HEK293 (cell line): ENCODE results near the gene PARD6G.

ENCODE experiments used
- CTCF ChIA-PET: fragments of 350-600 bp; formaldehyde crosslinking; extraction: SDS; loops from one replicate; lab custom pipeline; 2021; ENCODE audit warnings: antibody characterized with exemption; lab: Yijun Ruan, JAX
- POLR2A ChIA-PET: fragments of 300-600 bp; formaldehyde crosslinking; extraction: SDS; loops from one replicate; lab custom pipeline; 2020; ENCODE audit warnings: antibody characterized with exemption, inconsistent platforms; lab: Yijun Ruan, JAX
- H3K27ac ChIP-seq: fragments of 200-500 bp; sonication (Bioruptor generic); 2 replicates; pipeline ENCODE4 v1.5.1; 2014; ENCODE audit warnings: low read depth, low read length, control low read depth, inconsistent platforms; ENCODE audit errors: extremely low read depth
- H3K36me3 ChIP-seq, 2 experiments: fragments of 200-500 bp in 1 of 2; sonication (Bioruptor generic) in 1 of 2; 1 replicate in 1 of 2; 2 replicates in 1 of 2; pipeline ENCODE4 v1.5.1; 2014 to 2017; ENCODE audit warnings: inconsistent platforms in 2 of 2, low read length in 2 of 2; ENCODE audit not compliant: control insufficient read depth in 2 of 2, insufficient read depth in 1 of 2
- H3K4me1 ChIP-seq: fragments of 200-500 bp; sonication (Bioruptor generic); 2 replicates; pipeline ENCODE4 v1.5.1; 2014; ENCODE audit warnings: mild to moderate bottlenecking, low read length, inconsistent platforms; ENCODE audit not compliant: control insufficient read depth, insufficient read depth
- H3K4me3 ChIP-seq: 2 replicates; pipeline ENCODE4 v1.5.1; 2011; ENCODE audit warnings: low read depth, mild to moderate bottlenecking, control low read depth, low read length, moderate library complexity
- H3K9me3 ChIP-seq: fragments of 200-500 bp; sonication (Bioruptor generic); 2 replicates; pipeline ENCODE4 v1.5.1; 2014; ENCODE audit warnings: low read depth, low read length, inconsistent platforms; ENCODE audit not compliant: control insufficient read depth, insufficient read depth
- HIC1 ChIP-seq: fragments of 450-650 bp; formaldehyde crosslinking; IDR thresholded peaks from 2 replicates; pipeline ENCODE4 v1.5.1; 2016; ENCODE audit warnings: missing biosample characterization, missing genetic modification characterization
- KLF7 ChIP-seq: fragments of 450-650 bp; formaldehyde crosslinking; IDR thresholded peaks from 2 replicates; pipeline ENCODE4 v1.5.1; 2016; ENCODE audit warnings: missing biosample characterization, missing genetic modification characterization, borderline replicate concordance
- SCRT1 ChIP-seq: fragments of 450-650 bp; formaldehyde crosslinking; IDR thresholded peaks from 2 replicates; pipeline ENCODE4 v1.5.1; 2016; ENCODE audit warnings: missing biosample characterization, missing genetic modification characterization, borderline replicate concordance
- SETDB1 ChIP-seq: IDR thresholded peaks from one replicate; pipeline ENCODE4 v1.6.1; 2017; ENCODE audit warnings: mild to moderate bottlenecking, low read length, moderate library complexity, mixed read lengths; ENCODE audit not compliant: insufficient read length
- TCF7L2 ChIP-seq: IDR thresholded peaks from 2 replicates; pipeline ENCODE4 v1.6.1; 2011; ENCODE audit warnings: low read depth, mild to moderate bottlenecking, inconsistent platforms, low read length, moderate library complexity, borderline replicate concordance
- ZBTB11 ChIP-seq: fragments of 450-650 bp; formaldehyde crosslinking; conservative IDR thresholded peaks from 2 replicates; pipeline ENCODE4 v1.5.1; 2016; ENCODE audit warnings: low read depth, missing biosample characterization, missing genetic modification characterization
- ZFP37 ChIP-seq: fragments of 450-650 bp; formaldehyde crosslinking; IDR thresholded peaks from 2 replicates; pipeline ENCODE4 v1.5.1; 2016; ENCODE audit warnings: missing biosample characterization, missing genetic modification characterization
- ZNF112 ChIP-seq: fragments of 450-650 bp; formaldehyde crosslinking; IDR thresholded peaks from 2 replicates; pipeline ENCODE4 v1.5.0; 2017; ENCODE audit warnings: missing biosample characterization, missing genetic modification characterization
- ZNF138 ChIP-seq: fragments of 450-650 bp; formaldehyde crosslinking; IDR thresholded peaks from 2 replicates; pipeline ENCODE4 v1.5.1; 2016; ENCODE audit warnings: missing biosample characterization, missing genetic modification characterization, borderline replicate concordance
- ZNF23 ChIP-seq: fragments of 450-650 bp; formaldehyde crosslinking; IDR thresholded peaks from 2 replicates; pipeline ENCODE4 v1.5.1; 2016; ENCODE audit warnings: missing biosample characterization, missing genetic modification characterization, borderline replicate concordance
- ZNF248 ChIP-seq: fragments of 450-650 bp; formaldehyde crosslinking; IDR thresholded peaks from 2 replicates; pipeline ENCODE4 v1.5.1; 2017; ENCODE audit warnings: missing biosample characterization, missing genetic modification characterization
- ZNF341 ChIP-seq: fragments of 450-650 bp; formaldehyde crosslinking; IDR thresholded peaks from 2 replicates; pipeline ENCODE4; 2016; ENCODE audit warnings: low read depth, missing biosample characterization, missing genetic modification characterization
- ZNF350 ChIP-seq: fragments of 450-650 bp; formaldehyde crosslinking; IDR thresholded peaks from 2 replicates; pipeline ENCODE4 v1.5.0; 2017; ENCODE audit warnings: missing biosample characterization, mild to moderate bottlenecking, missing genetic modification characterization
- ZNF404 ChIP-seq: fragments of 450-650 bp; formaldehyde crosslinking; IDR thresholded peaks from 2 replicates; pipeline ENCODE4 v1.5.1; 2017; ENCODE audit warnings: missing biosample characterization, missing genetic modification characterization
- ZNF501 ChIP-seq: fragments of 450-650 bp; formaldehyde crosslinking; IDR thresholded peaks from 2 replicates; pipeline ENCODE4 v1.5.1; 2016; ENCODE audit warnings: missing biosample characterization, missing genetic modification characterization
- ZNF624 ChIP-seq: fragments of 450-650 bp; formaldehyde crosslinking; IDR thresholded peaks from 2 replicates; pipeline ENCODE4 v1.5.1; 2017; ENCODE audit warnings: missing biosample characterization, missing genetic modification characterization
- ZNF747 ChIP-seq: fragments of 450-650 bp; formaldehyde crosslinking; IDR thresholded peaks from 2 replicates; pipeline ENCODE4 v1.5.1; 2016; ENCODE audit warnings: missing biosample characterization, missing genetic modification characterization
- ZNF776 ChIP-seq: fragments of 450-650 bp; formaldehyde crosslinking; IDR thresholded peaks from 2 replicates; pipeline ENCODE4 v1.5.0; 2017; ENCODE audit warnings: missing biosample characterization, missing genetic modification characterization, borderline replicate concordance
- ZSCAN16 ChIP-seq: fragments of 450-650 bp; formaldehyde crosslinking; IDR thresholded peaks from 2 replicates; pipeline ENCODE4 v1.5.1; 2016; ENCODE audit warnings: missing biosample characterization, missing genetic modification characterization

PARD6G gene

GRCh38 chr18:80167931-80168330, 79.4 kb downstream of the PARD6G start:
- H3K36me3 ChIP-seq: no peaks in the 10 kb centered on the region
- ChIA-PET POLR2A (no interaction called here), CTCF (interaction anchor here (1.4 kb wide), 1 partner anchor 11 kb away, joined by 5 read pairs; no protein-coding TSS in a partner anchor)
- TF ChIP-seq ZNF404 (tag by site-specific recombination): no peak
- TF ChIP-seq ZNF112: no peak
- TF ChIP-seq ZNF350 (tag by site-specific recombination): no peak
- TF ChIP-seq ZNF138 (tag by site-specific recombination): no peak
- H3K4me3 ChIP-seq: no peak overlapping the region
- no peaks in the 10 kb centered on the region for H3K4me1 ChIP-seq
- H3K9me3 ChIP-seq: no peaks in the 10 kb centered on the region
- 0 out of 2 replicates have a peak overlapping the region, but pooled peaks have one; percentile 16 for H3K27ac ChIP-seq

- no peaks in the 10 kb centered on the region for H3K36me3 ChIP-seq
- H3K4me3 ChIP-seq: no peak overlapping the region
- ChIA-PET CTCF (interaction anchor here (1.4 kb wide), 1 partner anchor 10 kb away, joined by 5 read pairs; no protein-coding TSS in a partner anchor), POLR2A (no interaction called here)
- H3K4me1 ChIP-seq: no peaks in the 10 kb centered on the region
- no peaks in the 10 kb centered on the region for H3K9me3 ChIP-seq
- no peak for TF ChIP-seq ZBTB11 (tag by site-specific recombination)
- no peak for TF ChIP-seq ZNF624 (tag by site-specific recombination)
- no peak for TF ChIP-seq ZNF248
- no peak for TF ChIP-seq ZNF23 (tag by site-specific recombination)
- no peak for TF ChIP-seq ZNF501 (tag by site-specific recombination)
- no peak for TF ChIP-seq ZNF112
- TF ChIP-seq SETDB1: no peak
- no peak for TF ChIP-seq SCRT1 (tag by site-specific recombination)
- no peak for TF ChIP-seq ZNF747 (tag by site-specific recombination)
- TF ChIP-seq ZSCAN16 (tag by site-specific recombination): no peak
- TF ChIP-seq KLF7: no peak
- TF ChIP-seq ZNF341 (tag by site-specific recombination): no peak
- TF ChIP-seq TCF7L2: no peak
- TF ChIP-seq ZNF776 (tag by site-specific recombination): no peak
- no peak for TF ChIP-seq HIC1 (tag by site-specific recombination)
- TF ChIP-seq ZFP37 (tag by site-specific recombination): no peak
- H3K27ac ChIP-seq: 0 out of 2 replicates have a peak overlapping the region, but pooled peaks have one; percentile 16
These were observed 80.0 kb downstream of the PARD6G start for GRCh38 chr18:80167331-80167730.
